AG04450 (cell line): Measurements from ENCODE around the gene SNRNP35. TPM values are rescaled to one million over a fixed set of nuclear protein-coding genes. Genes with fewer than 3 reads are reported as not detected.

Experiments used
- CTCF ChIA-PET: fragments of 300-600, 350-600 bp; formaldehyde crosslinking; extraction: SDS; loops from one replicate; lab custom pipeline; 2022; ENCODE audit warnings: antibody characterized with exemption, inconsistent platforms; lab: Charles Lee
- POLR2A ChIA-PET: fragments of 350-600 bp; formaldehyde crosslinking; extraction: SDS; loops from one replicate; lab custom pipeline; 2021; ENCODE audit warnings: antibody characterized with exemption, inconsistent platforms; lab: Yijun Ruan, JAX
- DNase-seq: peaks from one replicate; pipeline ENCODE4 v3.0.0-alpha.2; 2011; ENCODE audit warnings: low read depth, low spot score
- H3K27ac ChIP-seq: one replicate; pipeline ENCODE4 v1.5.1; 2012; ENCODE audit warnings: low read depth, low read length, control low read depth
- H3K27me3 ChIP-seq: one replicate; pipeline ENCODE4 v1.6.0; 2012; ENCODE audit warnings: low read length; ENCODE audit not compliant: control insufficient read depth, insufficient read depth
- H3K4me3 ChIP-seq: 2 replicates; pipeline ENCODE4 v1.5.1; 2011; ENCODE audit warnings: mild to moderate bottlenecking, low read depth, low read length, control low read depth
- H3K9me3 ChIP-seq: 2 replicates; pipeline ENCODE4 v1.5.1; 2012; ENCODE audit warnings: low read length; ENCODE audit not compliant: control insufficient read depth, insufficient read depth
- polyA plus RNA-seq: library from polyadenylated mRNA; depleted of rRNA; stranded (reverse); fragments of >200 nt; gene quantifications from 2 replicates; pipeline ENCODE4 v1.2.3, GENCODE V29; 2011
- TF ChIP-seq, protein P1 (sequence below): IDR thresholded peaks from 2 replicates; pipeline ENCODE4 v1.5.1; 2011; ENCODE audit warnings: low read depth, low read length, control low read depth, inconsistent platforms

The SNRNP35 gene
- polyA plus RNA-seq, 1 experiment: 13.0 TPM

DNA sequence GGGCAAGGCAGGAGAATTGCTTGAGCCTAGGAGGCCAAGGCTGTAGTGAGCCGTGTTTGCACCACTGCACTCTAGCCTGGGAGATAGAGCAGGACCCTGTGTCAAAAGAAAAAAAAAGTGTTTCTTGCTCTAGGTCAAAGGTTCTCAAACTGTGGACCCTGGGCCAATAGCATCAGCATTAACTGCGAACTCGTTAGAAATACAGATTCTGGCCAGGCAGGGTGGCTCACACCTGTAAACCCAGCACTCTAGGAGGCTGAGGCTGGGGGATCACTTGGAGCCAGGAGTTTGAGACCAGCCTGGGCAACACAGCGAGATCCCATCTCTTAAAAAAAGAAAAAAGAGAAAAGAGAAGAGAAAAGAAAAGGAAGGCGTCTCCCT is 22.3 kb upstream of the SNRNP35 start:
- CTCF ChIA-PET: no interaction called here
- POLR2A ChIA-PET: no interaction called here
- no peak overlapping the region for H3K27ac ChIP-seq

GRCh38 chr12:123436017-123436964 is 21.6 kb upstream of the SNRNP35 start, which contains the start of gene RILPL2:
Gene RILPL2 (minus strand): TSS chr12:123436684. CDS start chr12:123436420, 264 bp downstream.
- Histone ChIP-seq H3K27ac (peak within 1 kb of the TSS; percentile 65), H3K27me3 (no peaks in the 10 kb centered on the region), H3K4me3 (peak within 1 kb of the TSS; percentile 90), H3K9me3 (no peaks in the 10 kb centered on the region; the same call in 1 of the 2 replicates)
- DNase-seq: no peak
- TF ChIP-seq, protein P1, sequence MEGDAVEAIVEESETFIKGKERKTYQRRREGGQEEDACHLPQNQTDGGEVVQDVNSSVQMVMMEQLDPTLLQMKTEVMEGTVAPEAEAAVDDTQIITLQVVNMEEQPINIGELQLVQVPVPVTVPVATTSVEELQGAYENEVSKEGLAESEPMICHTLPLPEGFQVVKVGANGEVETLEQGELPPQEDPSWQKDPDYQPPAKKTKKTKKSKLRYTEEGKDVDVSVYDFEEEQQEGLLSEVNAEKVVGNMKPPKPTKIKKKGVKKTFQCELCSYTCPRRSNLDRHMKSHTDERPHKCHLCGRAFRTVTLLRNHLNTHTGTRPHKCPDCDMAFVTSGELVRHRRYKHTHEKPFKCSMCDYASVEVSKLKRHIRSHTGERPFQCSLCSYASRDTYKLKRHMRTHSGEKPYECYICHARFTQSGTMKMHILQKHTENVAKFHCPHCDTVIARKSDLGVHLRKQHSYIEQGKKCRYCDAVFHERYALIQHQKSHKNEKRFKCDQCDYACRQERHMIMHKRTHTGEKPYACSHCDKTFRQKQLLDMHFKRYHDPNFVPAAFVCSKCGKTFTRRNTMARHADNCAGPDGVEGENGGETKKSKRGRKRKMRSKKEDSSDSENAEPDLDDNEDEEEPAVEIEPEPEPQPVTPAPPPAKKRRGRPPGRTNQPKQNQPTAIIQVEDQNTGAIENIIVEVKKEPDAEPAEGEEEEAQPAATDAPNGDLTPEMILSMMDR: 0 out of 2 replicates have a peak, but pooled peaks have one; percentile 7
- POLR2A ChIA-PET: no interaction called here
- CTCF ChIA-PET: no interaction called here

More for the DNA sequence above, 22.3 kb upstream of the SNRNP35 start:
- DNase-seq: no peak
- TF ChIP-seq, protein P1: no peak
- Histone ChIP-seq H3K9me3 (no peaks in the 10 kb centered on the region; the same call in 1 of the 2 replicates), H3K27me3 (no peaks in the 10 kb centered on the region), H3K4me3 (peak overlapping the region; percentile 90)

- ChIA-PET POLR2A (interaction anchor here (0.6 kb wide), 1 partner anchor 14 kb away, joined by 8 read pairs; no protein-coding TSS in a partner anchor), CTCF (no interaction called here)
- Histone ChIP-seq H3K27ac (no peak overlapping the region), H3K9me3 (no peaks in the 10 kb centered on the region; the same call in 1 of the 2 replicates), H3K27me3 (no peaks in the 10 kb centered on the region), H3K4me3 (no peak overlapping the region)
- TF ChIP-seq, protein P1: no peak
- no peak for DNase-seq
Observed at GRCh38 chr12:123441523-123442164, 16.3 kb upstream of the SNRNP35 start.

DNA sequence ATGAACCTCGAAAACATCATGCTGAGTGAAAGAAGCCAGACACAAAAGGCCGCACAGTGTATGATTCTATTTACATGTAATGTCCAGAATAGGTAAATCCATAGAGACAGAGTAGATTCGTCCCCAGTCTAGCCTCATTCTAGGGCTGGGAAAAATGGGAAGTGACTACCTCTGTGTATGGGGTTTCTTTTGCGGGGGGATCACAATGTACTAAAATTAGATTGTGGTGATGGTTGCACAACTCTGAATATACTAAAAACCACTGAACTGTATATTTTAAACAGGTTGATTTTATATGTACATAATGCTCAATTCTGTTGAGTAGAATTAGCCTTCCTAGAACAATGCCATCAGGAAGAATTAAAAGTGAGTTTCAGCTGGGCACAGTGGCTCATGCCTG is 15.2 kb upstream of the SNRNP35 start:
- TF ChIP-seq, protein P1: no peak
- H3K27me3 ChIP-seq: no peaks in the 10 kb centered on the region
- no peak overlapping the region for H3K27ac ChIP-seq
- POLR2A ChIA-PET: no interaction called here
- no peak for DNase-seq
- no peak overlapping the region for H3K4me3 ChIP-seq
- H3K9me3 ChIP-seq: no peaks in the 10 kb centered on the region; the same call in 1 of the 2 replicates
- CTCF ChIA-PET: no interaction called here
